ENCODE data around the gene LARP6.

The LARP6 gene

GRCh38 chr15:70829371-70830166 is 24.4 kb downstream of the LARP6 start:
- Histone ChIP-seq H3K27me3 (ENCODE audit: control insufficient read depth in 3 of 3, insufficient read depth in 3 of 3, low read depth in 1 of 3, low read length in 3 of 3) (no peaks in the 10 kb centered on the region), H2BK5ac (ENCODE audit: low read length) (no peak overlapping the region), H2AFZ (ENCODE audit: low read length) (no peak overlapping the region), H2BK12ac (ENCODE audit: low read length) (no peak overlapping the region), H3K4ac (ENCODE audit: low read length) (no peak overlapping the region), H3K18ac (ENCODE audit: low read length) (no peak overlapping the region), H3K36me3 (replicated peaks in 1 of 2; ENCODE audit: control insufficient read depth in 2 of 2, insufficient read depth in 2 of 2, low read length in 2 of 2) (peaks cover 6 to 39% of the 10 kb centered on the region in 2 donors), H3K23ac (ENCODE audit: low read depth, low read length, poor library complexity) (no peak overlapping the region), H2BK120ac (ENCODE audit: low read depth, low read length) (no peak overlapping the region), H2AK5ac (ENCODE audit: low read depth, low read length) (no peak overlapping the region), H3K9ac (ENCODE audit: low read depth, low read length, poor library complexity) (no peak overlapping the region), H2BK15ac (ENCODE audit: low read length) (no peak overlapping the region), H3K9me3 (replicated peaks in 1 of 2; ENCODE audit: control insufficient read depth in 2 of 2, insufficient read depth in 1 of 2, low read depth in 1 of 2, low read length in 2 of 2) (no peaks in the 10 kb centered on the region), H3K27ac (replicated peaks; ENCODE audit: low read length) (no peak overlapping the region), H3K79me1 (ENCODE audit: low read depth, low read length) (no peaks in the 10 kb centered on the region), H4K91ac (ENCODE audit: low read depth, low read length, poor library complexity) (no peak overlapping the region), H3K4me3 (ENCODE audit: low read length in 2 of 2) (no peak overlapping the region), H3K14ac (ENCODE audit: low read length) (no peak overlapping the region), H3K4me2 (ENCODE audit: insufficient read depth, low read length, poor library complexity, severe bottlenecking) (no peak overlapping the region), H4K8ac (ENCODE audit: low read depth, low read length) (no peak overlapping the region), H3K4me1 (ENCODE audit: control insufficient read depth in 2 of 2, insufficient read depth in 1 of 2, low read depth in 1 of 2, low read length in 2 of 2) (peaks cover 0 to 6% of the 10 kb centered on the region in 2 donors)
- WGBS, 2 donors (ENCODE audit: extremely low coverage in 2 of 2, insufficient read length in 2 of 2, insufficient replicate concordance in 1 of 2) = no CpG with 5 or more reads among the region's 9 CpGs
- DNase-seq (ENCODE audit: low spot score) = no peak

GRCh38 chr15:70827721-70828120 is 26.2 kb downstream of the LARP6 start:
- WGBS, 2 donors (ENCODE audit: extremely low coverage in 2 of 2, insufficient read length in 2 of 2, insufficient replicate concordance in 1 of 2) = 100% methylated on average over 1 of the region's 6 CpGs; no CpG with 5 or more reads in 1 of the 2 donors
- Histone ChIP-seq H3K4me1 (ENCODE audit: control insufficient read depth in 2 of 2, insufficient read depth in 1 of 2, low read depth in 1 of 2, low read length in 2 of 2) (no peaks in the 10 kb centered on the region), H4K8ac (ENCODE audit: low read depth, low read length) (no peak overlapping the region)

GRCh38 chr15:70826634-70827033 is 27.3 kb downstream of the LARP6 start:
- Histone ChIP-seq H3K4me3 (ENCODE audit: low read length in 2 of 2) (no peak overlapping the region), H3K18ac (ENCODE audit: low read length) (no peak overlapping the region), H3K36me3 (replicated peaks in 1 of 2; ENCODE audit: control insufficient read depth in 2 of 2, insufficient read depth in 2 of 2, low read length in 2 of 2) (peaks cover 0 to 12% of the 10 kb centered on the region in 2 donors), H3K9me3 (replicated peaks in 1 of 2; ENCODE audit: control insufficient read depth in 2 of 2, insufficient read depth in 1 of 2, low read depth in 1 of 2, low read length in 2 of 2) (no peaks in the 10 kb centered on the region), H2BK5ac (ENCODE audit: low read length) (no peak overlapping the region), H3K4me2 (ENCODE audit: insufficient read depth, low read length, poor library complexity, severe bottlenecking) (no peak overlapping the region), H3K23ac (ENCODE audit: low read depth, low read length, poor library complexity) (no peak overlapping the region), H3K27me3 (ENCODE audit: control insufficient read depth in 3 of 3, insufficient read depth in 3 of 3, low read depth in 1 of 3, low read length in 3 of 3) (no peaks in the 10 kb centered on the region), H2AK5ac (ENCODE audit: low read depth, low read length) (no peak overlapping the region), H3K27ac (replicated peaks; ENCODE audit: low read length) (no peak overlapping the region), H2BK15ac (ENCODE audit: low read length) (no peak overlapping the region), H4K8ac (ENCODE audit: low read depth, low read length) (no peak overlapping the region), H2BK120ac (ENCODE audit: low read depth, low read length) (no peak overlapping the region), H3K14ac (ENCODE audit: low read length) (no peak overlapping the region), H3K4ac (ENCODE audit: low read length) (no peak overlapping the region), H2BK12ac (ENCODE audit: low read length) (no peak overlapping the region), H4K91ac (ENCODE audit: low read depth, low read length, poor library complexity) (no peak overlapping the region), H3K9ac (ENCODE audit: low read depth, low read length, poor library complexity) (no peak overlapping the region), H3K4me1 (ENCODE audit: control insufficient read depth in 2 of 2, insufficient read depth in 1 of 2, low read depth in 1 of 2, low read length in 2 of 2) (no peaks in the 10 kb centered on the region), H3K79me1 (ENCODE audit: low read depth, low read length) (no peaks in the 10 kb centered on the region), H2AFZ (ENCODE audit: low read length) (no peak overlapping the region)
- no CpG with 5 or more reads among the region's 3 CpGs for WGBS, 2 donors (ENCODE audit: extremely low coverage in 2 of 2, insufficient read length in 2 of 2, insufficient replicate concordance in 1 of 2)
- DNase-seq (ENCODE audit: low spot score) = no peak

More at GRCh38 chr15:70827721-70828120, 26.2 kb downstream of the LARP6 start:
- no peak overlapping the region for H2BK5ac ChIP-seq (ENCODE audit: low read length)
- H2AK5ac ChIP-seq (ENCODE audit: low read depth, low read length) = no peak overlapping the region
- H3K18ac ChIP-seq (ENCODE audit: low read length) = no peak overlapping the region
- peak overlapping the region in 1 of 2 donors; percentile 57 for H3K4me3 ChIP-seq (ENCODE audit: low read length in 2 of 2)
- no peak overlapping the region for H2BK12ac ChIP-seq (ENCODE audit: low read length)
- no peak overlapping the region for H3K23ac ChIP-seq (ENCODE audit: low read depth, low read length, poor library complexity)
- H3K4me2 ChIP-seq (ENCODE audit: insufficient read depth, low read length, poor library complexity, severe bottlenecking) = no peak overlapping the region
- H4K91ac ChIP-seq (ENCODE audit: low read depth, low read length, poor library complexity) = no peak overlapping the region
- no peak overlapping the region for H2BK15ac ChIP-seq (ENCODE audit: low read length)
- H3K9ac ChIP-seq (ENCODE audit: low read depth, low read length, poor library complexity) = no peak overlapping the region
- H2AFZ ChIP-seq (ENCODE audit: low read length) = no peak overlapping the region
- H3K36me3 ChIP-seq (replicated peaks in 1 of 2; ENCODE audit: control insufficient read depth in 2 of 2, insufficient read depth in 2 of 2, low read length in 2 of 2) = peaks cover 4 to 22% of the 10 kb centered on the region in 2 donors
- H3K27me3 ChIP-seq (ENCODE audit: control insufficient read depth in 3 of 3, insufficient read depth in 3 of 3, low read depth in 1 of 3, low read length in 3 of 3) = no peaks in the 10 kb centered on the region
- no peak overlapping the region for H3K14ac ChIP-seq (ENCODE audit: low read length)
- no peaks in the 10 kb centered on the region for H3K79me1 ChIP-seq (ENCODE audit: low read depth, low read length)
- no peaks in the 10 kb centered on the region for H3K9me3 ChIP-seq (replicated peaks in 1 of 2; ENCODE audit: control insufficient read depth in 2 of 2, insufficient read depth in 1 of 2, low read depth in 1 of 2, low read length in 2 of 2)
- no peak overlapping the region for H3K27ac ChIP-seq (replicated peaks; ENCODE audit: low read length)
- no peak for DNase-seq (ENCODE audit: low spot score)
- H3K4ac ChIP-seq (ENCODE audit: low read length) = no peak overlapping the region
- no peak overlapping the region for H2BK120ac ChIP-seq (ENCODE audit: low read depth, low read length)

GRCh38 chr15:70825841-70826240 is 28.1 kb downstream of the LARP6 start:
- Histone ChIP-seq H2AK5ac (ENCODE audit: low read depth, low read length) (no peak overlapping the region), H3K18ac (ENCODE audit: low read length) (no peak overlapping the region), H3K27ac (replicated peaks; ENCODE audit: low read length) (no peak overlapping the region), H2BK12ac (ENCODE audit: low read length) (no peak overlapping the region), H3K23ac (ENCODE audit: low read depth, low read length, poor library complexity) (no peak overlapping the region), H2AFZ (ENCODE audit: low read length) (no peak overlapping the region), H2BK120ac (ENCODE audit: low read depth, low read length) (no peak overlapping the region), H2BK15ac (ENCODE audit: low read length) (no peak overlapping the region), H2BK5ac (ENCODE audit: low read length) (no peak overlapping the region), H3K27me3 (ENCODE audit: control insufficient read depth in 3 of 3, insufficient read depth in 3 of 3, low read depth in 1 of 3, low read length in 3 of 3) (no peaks in the 10 kb centered on the region), H3K36me3 (replicated peaks in 1 of 2; ENCODE audit: control insufficient read depth in 2 of 2, insufficient read depth in 2 of 2, low read length in 2 of 2) (peaks cover 0 to 4% of the 10 kb centered on the region in 2 donors), H3K4ac (ENCODE audit: low read length) (no peak overlapping the region), H3K4me1 (ENCODE audit: control insufficient read depth in 2 of 2, insufficient read depth in 1 of 2, low read depth in 1 of 2, low read length in 2 of 2) (no peaks in the 10 kb centered on the region), H4K91ac (ENCODE audit: low read depth, low read length, poor library complexity) (no peak overlapping the region), H3K79me1 (ENCODE audit: low read depth, low read length) (no peaks in the 10 kb centered on the region), H3K9me3 (replicated peaks in 1 of 2; ENCODE audit: control insufficient read depth in 2 of 2, insufficient read depth in 1 of 2, low read depth in 1 of 2, low read length in 2 of 2) (no peaks in the 10 kb centered on the region), H3K9ac (ENCODE audit: low read depth, low read length, poor library complexity) (no peak overlapping the region), H3K4me3 (ENCODE audit: low read length in 2 of 2) (no peak overlapping the region), H3K14ac (ENCODE audit: low read length) (no peak overlapping the region), H4K8ac (ENCODE audit: low read depth, low read length) (no peak overlapping the region), H3K4me2 (ENCODE audit: insufficient read depth, low read length, poor library complexity, severe bottlenecking) (no peak overlapping the region)
- no peak for DNase-seq (ENCODE audit: low spot score)
- WGBS, 2 donors (ENCODE audit: extremely low coverage in 2 of 2, insufficient read length in 2 of 2, insufficient replicate concordance in 1 of 2) = no CpG with 5 or more reads among the region's 8 CpGs

All from neuronal stem cell (in vitro differentiated cells).